ENCODE results near the gene ZSCAN21. TPM values are rescaled to one million over a fixed set of nuclear protein-coding genes. Genes with fewer than 3 reads are reported as not detected.

ZSCAN21 gene
- total RNA-seq, 1 donor from 2014 or later, result 17.0 TPM

DNA sequence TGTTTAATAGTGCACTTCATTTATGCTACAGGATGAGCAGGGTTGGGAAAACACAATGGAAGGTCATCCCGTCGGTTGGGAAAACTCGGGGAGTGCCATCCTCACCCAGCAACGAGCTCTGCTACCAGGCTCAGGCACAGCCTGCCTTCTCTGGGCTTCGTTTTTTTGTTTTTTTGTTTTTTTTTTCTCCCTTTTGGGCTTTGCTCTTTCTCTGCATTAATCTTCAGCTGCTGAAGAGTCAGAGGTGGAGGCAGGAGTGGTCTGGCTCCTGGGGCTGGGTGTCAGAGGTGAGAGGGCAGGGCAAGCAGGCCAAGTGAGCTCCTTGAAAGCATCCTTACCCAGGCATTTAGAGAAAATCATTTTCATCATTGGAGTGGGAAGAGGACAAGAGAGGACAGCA, 20.4 kb downstream of the ZSCAN21 start:
- Mint-ChIP-seq H3K4me3 (no peak overlapping the region), H3K4me1 (peaks cover 6% of the 10 kb centered on the region), H3K27ac (no peak overlapping the region), H3K27me3 (ENCODE audit: low read depth) (no peaks in the 10 kb centered on the region), H3K36me3 (peaks cover 73% of the 10 kb centered on the region), H3K9me3 (peaks cover 44% of the 10 kb centered on the region)
- DNase-seq (ENCODE audit: low spot score in 2 of 2, unreplicated experiment in 2 of 2), result no peak
- TF ChIP-seq CTCF (IDR thresholded peaks at IDR 0.05; ENCODE audit: unreplicated experiment), result no peak

- Mint-ChIP-seq H3K36me3 (peaks cover 77% of the 10 kb centered on the region), H3K4me3 (peak overlapping the region; percentile 6), H3K9me3 (peaks cover 54% of the 10 kb centered on the region), H3K27ac (peak overlapping the region; percentile 30), H3K4me1 (no peaks in the 10 kb centered on the region), H3K27me3 (ENCODE audit: low read depth) (no peaks in the 10 kb centered on the region)
- no peak for TF ChIP-seq CTCF (IDR thresholded peaks at IDR 0.05; ENCODE audit: unreplicated experiment)
- no peak for DNase-seq (ENCODE audit: low spot score in 2 of 2, unreplicated experiment in 2 of 2)
These were observed 21.6 kb downstream of the ZSCAN21 start for GRCh38 chr7:100071018-100071723.

DNA sequence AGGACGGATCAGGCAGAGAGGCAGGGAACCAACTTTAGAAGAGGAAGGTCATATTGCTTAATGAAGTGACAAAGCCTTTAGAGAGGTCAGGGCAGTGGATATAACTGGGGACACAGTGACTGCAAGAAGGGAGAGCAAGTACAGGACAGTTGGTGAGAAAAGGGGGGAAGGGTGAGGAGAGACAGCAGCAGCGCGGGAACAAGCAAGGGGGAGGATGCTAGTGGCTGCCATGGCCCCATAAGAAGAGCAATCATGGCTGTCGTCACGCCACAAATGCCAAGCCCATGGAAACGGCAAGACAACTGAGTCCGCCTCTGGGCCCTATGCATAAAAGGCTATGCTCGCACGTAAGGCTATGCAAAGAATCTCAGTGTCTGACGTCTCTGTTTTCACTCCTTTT, 22.9 kb downstream of the ZSCAN21 start:
- Mint-ChIP-seq H3K36me3 (peaks cover 83% of the 10 kb centered on the region), H3K4me3 (no peak overlapping the region), H3K9me3 (peaks cover 53% of the 10 kb centered on the region), H3K27ac (no peak overlapping the region), H3K27me3 (ENCODE audit: low read depth) (no peaks in the 10 kb centered on the region), H3K4me1 (no peaks in the 10 kb centered on the region)
- DNase-seq (ENCODE audit: low spot score in 2 of 2, unreplicated experiment in 2 of 2), result no peak
- no peak for TF ChIP-seq CTCF (IDR thresholded peaks at IDR 0.05; ENCODE audit: unreplicated experiment)

DNA sequence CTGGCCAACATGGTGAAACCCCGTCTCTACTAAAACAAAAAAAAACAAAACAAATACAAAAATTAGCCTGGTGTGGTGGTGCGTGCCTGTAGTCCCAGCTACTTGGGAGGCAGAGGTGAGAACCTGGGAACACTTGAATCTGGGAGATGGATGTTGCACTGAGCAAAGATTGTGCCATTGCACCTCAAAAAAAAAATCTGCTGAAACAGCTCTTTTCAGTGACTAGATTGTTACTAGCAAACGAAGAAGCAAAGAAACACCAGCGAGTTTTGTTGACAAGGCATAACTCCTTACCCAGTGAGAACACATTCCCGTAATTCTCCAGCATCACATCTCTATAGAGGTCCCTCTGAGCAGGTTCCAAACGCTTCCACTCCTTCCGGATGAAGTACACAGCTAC, 25.3 kb downstream of the ZSCAN21 start:
- Mint-ChIP-seq H3K9me3 (peaks cover 49% of the 10 kb centered on the region), H3K27ac (no peak overlapping the region), H3K36me3 (peaks cover 83% of the 10 kb centered on the region), H3K4me1 (peaks cover 12% of the 10 kb centered on the region), H3K4me3 (no peak overlapping the region), H3K27me3 (ENCODE audit: low read depth) (no peaks in the 10 kb centered on the region)
- no peak for DNase-seq (ENCODE audit: low spot score in 2 of 2, unreplicated experiment in 2 of 2)
- no peak for TF ChIP-seq CTCF (IDR thresholded peaks at IDR 0.05; ENCODE audit: unreplicated experiment)

DNA sequence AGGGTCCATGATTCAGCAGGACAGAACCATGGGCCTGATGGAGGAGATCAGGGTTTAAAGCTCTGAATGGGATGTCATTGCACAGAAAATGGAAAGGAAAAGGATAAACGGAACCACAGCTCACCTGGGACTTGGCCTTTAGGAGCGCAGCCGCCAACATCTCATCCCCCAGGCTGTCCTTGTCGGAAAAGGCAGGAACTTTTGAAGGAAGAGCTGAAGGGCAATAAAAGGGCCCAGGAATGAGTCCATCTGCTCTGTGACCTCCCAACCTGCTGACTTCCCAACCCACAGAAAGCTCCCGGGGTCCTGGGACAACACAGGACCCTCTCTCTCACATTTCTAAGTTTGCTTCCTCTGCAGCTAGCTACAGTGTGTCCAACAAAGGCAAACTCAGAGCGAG, 25.8 kb downstream of the ZSCAN21 start:
- Mint-ChIP-seq H3K4me1 (peaks cover 17% of the 10 kb centered on the region), H3K27me3 (ENCODE audit: low read depth) (no peaks in the 10 kb centered on the region), H3K27ac (no peak overlapping the region), H3K9me3 (peaks cover 45% of the 10 kb centered on the region), H3K4me3 (no peak overlapping the region), H3K36me3 (peaks cover 77% of the 10 kb centered on the region)
- no peak for DNase-seq (ENCODE audit: low spot score in 2 of 2, unreplicated experiment in 2 of 2)
- TF ChIP-seq CTCF (IDR thresholded peaks at IDR 0.05; ENCODE audit: unreplicated experiment), result no peak

Data from mesothelial cell of epicardium (in vitro differentiated cells).